Raji (cell line): Measurements from ENCODE around the gene TRMT2A.

Source experiments
- POLR2A ChIP-seq: IDR thresholded peaks from 2 replicates; pipeline ENCODE4 v1.6.1; 2011; ENCODE audit warnings: low read depth, low read length, control low read depth; ENCODE audit not compliant: insufficient read depth

TRMT2A gene

DNA sequence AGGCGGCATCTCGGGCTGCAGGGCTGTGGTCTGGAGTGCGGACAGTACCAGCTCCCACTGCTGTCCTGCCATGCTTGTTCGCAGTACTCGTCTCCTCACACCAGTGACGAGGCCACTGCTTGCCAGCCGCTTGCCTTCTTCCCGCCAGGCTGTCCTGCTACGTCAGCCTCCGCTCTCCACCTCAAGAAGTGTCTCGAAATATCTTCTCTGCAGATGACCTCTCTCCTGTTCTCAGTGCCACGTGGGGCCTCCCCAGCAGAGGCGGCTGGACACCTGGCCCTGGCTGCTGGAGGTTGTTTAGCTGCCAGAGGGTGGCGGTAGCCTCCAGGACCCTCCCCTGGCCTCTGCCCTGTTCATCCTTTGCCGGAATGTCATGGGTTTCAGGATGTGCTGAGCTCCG, 36.9 kb upstream of the TRMT2A start:
- no peak for TF ChIP-seq POLR2A

DNA sequence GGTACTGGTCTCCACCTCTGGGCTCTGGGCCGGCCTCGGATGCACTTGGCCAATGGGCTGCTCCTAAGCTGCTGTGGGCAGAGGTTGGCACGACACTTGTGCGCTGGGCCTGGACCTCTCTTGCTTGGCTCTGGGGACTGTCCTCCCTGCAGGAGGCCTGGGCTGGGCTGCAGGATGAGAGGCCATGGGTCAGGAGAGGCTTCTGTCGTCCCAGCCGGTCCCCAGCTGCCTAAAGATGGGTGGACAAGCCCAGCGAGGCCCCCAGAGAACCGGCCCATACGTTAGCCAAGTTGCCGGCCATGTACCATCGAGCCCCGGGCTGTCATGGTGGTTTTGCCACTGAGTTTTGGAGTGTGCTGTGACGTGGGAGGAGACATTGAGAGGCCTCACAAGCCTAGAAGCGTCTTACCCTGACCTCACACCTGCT, 35.5 kb upstream of the TRMT2A start:
- no peak for TF ChIP-seq POLR2A

DNA sequence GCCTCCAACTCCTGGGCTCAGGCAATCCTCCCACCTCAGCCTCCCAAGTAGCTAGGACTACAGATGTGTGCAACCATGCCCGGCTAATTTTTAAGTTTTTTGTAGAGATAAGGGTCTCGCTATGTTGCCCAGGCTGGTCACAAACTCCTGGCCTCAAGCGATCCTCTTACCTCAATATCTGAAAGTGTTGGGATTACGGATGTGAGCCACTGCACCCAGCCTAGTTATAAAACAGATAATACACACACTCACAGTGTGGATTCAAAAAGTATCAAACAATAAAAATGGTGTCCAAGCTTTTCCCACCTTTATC, 34.2 kb upstream of the TRMT2A start:
- TF ChIP-seq POLR2A = no peak

DNA sequence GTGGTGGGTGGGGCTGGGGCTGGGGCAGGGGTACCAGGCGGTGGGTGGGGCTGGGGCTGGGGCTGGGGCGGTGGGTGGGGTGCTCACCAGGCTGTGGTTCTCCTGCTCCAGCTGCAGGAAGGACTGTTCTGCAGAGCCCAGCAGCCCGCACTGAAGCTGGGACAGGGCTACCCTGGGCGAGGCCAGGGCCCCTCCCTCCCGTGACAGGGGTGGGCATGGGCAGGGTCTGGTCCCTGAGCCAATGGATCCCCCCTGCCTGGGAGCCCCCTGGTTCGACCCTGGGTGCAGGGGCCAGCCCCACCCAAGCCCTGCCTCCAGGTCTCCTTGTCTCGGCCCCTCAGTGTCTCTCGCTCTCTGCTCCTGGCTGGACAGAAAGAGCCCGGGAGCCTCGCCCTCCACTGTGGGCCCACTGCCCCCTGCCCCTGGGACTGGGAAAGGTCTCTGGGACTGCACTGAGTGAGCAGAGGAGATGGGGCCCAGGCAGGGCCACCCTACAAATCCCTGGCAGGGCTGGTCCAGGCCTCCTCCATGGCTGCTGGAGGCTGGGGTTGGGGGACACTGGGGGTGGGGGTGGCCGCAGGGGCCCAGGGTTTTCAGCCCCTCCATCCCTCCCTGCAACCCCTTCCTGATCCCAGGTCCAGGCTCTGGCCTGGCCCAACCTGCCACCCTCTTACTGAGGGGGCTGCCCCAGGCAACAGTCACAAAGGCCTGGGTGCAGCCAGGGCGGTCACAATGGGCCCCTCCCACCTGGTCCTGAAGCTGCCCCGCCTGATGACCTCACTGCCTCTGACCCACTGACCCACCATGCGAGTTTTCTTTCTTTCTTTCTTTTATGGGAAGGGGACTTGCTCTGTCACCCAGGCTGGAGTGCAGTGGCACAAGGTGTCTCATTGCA, 33.6 kb upstream of the TRMT2A start, which contains the start of gene CCDC188:
CCDC188 (minus strand) TSS at position 675 of the 895 bp plus-strand sequence; CDS start at position 606, 69 bp downstream.
- no peak for TF ChIP-seq POLR2A

DNA sequence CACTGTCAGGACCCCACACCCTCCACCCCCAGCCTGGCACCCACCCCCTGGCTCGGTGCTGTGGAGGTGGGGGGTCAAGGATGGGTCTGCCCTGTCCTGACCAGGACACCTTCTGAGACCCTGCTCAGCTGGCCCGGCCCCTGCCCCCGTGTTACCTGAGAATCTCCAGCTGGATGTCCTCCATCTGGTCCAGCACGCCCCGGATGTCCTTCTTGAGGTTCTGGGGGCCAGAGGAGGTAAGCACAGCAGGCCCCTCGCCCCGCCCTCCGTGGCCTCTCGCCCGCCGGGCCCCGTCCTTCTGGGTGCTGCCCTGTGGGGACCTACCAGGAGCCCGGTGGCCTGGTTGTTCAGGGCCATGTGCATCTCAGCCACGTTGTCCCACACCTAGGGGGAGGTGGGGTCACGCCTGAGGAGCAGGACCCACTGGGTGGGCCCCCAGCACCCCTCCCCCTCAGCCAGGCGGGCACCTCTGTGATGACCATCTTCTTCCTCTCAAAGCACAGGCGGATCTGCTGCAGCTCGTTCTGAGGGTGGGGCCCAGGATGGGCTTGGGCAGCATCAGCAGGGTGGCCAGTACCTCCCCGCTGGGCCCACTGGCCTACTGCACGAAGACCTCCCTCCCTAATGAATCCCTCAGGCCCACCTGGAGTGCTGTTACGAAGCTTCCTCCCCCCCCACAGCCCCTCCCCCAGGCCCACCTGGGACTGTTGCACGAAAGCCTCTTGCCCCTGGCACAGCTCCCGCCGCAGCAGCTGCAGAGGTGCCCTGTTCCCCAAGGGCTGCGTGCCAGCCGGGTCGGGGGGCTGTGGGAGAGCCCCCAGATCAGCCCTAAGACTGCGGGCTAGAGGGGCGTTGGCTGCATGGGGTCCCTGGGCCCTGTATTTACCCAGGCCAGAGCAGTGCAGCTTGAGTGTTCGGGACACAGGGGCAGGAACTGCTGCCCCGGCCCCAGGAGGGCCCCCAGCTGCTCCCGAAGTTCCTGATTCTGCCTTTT, 32.5 kb upstream of the TRMT2A start:
- TF ChIP-seq POLR2A = no peak

DNA sequence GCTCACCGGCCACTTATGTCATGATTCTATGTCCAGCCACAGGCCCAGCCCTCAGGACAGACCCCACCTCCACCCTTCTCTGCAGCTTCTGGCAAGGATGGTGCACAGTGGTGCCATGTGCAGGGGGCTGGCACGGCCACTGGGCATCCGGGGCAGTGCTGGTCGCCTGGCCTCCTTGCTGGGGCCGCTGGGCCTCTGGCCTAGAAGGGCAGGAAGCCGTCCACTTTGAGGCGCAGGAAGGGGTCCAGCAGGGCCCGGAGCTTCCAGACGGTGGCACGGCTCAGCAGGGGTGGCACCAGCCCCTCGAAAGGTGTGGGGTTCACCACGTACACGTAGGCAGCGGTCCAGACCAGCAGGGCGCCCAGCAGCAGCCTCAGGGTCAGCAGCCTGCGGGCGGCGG, 31.4 kb upstream of the TRMT2A start:
- TF ChIP-seq POLR2A = no peak

DNA sequence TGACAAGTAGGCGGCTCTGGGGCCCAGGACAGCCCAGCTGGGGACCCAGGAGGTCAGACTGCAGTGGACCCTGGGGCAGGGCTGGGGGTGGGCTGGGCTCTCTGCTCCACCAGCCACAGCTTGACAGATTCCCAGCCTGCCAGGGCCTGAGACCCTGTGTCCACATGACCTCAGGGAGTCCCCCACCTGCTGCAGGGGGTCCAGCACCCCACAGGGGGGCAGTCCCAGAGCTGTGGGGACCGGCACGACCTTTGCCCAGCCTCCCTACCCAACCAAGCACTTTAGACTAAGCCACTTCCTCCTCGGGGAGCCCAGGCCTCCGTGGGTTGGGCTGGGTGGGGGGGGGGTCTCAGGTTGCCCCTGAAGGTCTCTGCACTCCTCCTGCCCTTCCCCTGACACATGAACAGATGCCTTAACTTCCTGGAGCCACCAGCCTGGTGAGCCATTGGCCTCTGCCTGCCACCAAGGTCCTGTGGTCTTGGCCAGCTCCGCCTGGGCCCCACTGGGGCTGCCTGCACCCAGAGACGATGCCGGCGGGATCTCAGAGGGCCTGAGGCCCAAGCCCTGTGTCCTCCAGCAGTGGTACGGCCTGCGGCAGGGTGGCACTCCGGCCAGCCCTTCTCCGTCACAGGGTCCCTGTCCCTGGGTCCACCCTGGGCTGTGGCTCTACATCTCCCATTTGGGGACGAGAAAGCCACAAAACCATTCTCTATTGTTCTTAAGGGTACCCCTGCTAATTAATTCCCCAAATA, 30.4 kb upstream of the TRMT2A start:
- no peak for TF ChIP-seq POLR2A

DNA sequence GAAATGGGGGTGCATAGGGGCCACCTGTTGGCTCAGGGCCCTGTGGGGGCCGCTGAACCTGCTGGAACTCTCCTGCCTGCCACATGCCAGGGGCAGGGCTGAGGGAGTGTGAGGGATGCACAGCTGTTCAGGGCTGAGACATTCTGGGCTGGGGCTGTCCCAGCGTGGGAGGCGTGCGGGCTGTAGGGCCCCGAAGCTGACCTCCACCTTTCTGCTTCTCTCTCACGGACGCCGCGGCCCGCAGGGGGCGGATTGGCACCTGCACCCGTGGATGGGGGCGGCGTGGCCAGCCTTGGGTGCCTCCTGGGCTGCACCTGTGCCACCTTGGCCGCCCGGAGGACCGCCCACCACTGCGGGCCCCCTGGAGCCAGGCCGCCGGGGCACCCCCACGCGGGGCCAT, 29.8 kb upstream of the TRMT2A start:
- TF ChIP-seq POLR2A = no peak

DNA sequence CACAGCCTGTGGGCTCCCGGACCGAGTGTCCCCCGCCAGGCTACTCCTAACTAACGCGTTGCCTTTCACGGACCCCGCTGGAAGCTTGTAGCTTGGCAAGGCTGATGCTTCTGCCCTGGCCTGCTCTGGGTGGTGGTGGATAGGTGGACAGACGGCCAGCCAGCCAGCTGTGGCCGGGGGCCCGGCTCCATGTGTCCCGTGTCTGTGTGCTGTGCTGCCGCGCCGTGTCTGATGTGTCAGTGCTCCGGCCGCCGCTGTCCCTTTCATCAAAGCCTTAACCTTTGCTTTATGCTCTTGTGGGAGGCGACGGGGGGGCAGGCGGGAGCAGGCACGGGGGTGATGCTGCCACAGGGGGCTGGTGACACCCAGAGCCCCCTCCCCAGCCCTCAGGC, 28.8 kb upstream of the TRMT2A start:
- TF ChIP-seq POLR2A = no peak

DNA sequence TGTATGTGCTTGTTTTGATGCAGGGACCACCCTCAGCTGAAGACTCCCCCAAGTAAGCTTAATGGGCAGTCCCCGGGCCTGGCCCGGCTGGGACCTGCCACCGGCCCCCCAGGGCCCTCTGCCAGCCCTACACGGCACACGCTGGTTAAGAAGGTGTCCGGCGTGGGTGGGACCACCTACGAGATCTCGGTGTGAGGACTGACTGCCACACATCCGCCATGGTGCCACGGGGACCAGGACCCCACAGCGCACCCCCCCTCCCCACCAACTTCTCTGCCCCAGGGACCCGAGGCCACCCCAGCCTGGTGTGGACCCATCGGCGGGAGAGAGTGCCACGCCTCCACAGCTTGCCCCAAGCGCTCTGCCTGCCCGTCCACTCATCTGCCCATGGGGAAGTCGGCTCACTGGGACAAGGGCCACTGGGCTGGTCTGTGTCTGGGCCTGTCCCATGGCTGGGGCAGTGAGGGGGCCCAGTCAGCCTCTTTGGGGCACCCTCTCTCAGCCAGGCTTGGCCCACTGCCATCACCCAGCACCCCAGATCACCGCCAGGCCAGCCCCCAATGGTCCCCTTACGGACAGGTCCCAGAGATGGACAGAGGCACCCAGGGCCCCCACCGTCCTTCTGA, 28.3 kb upstream of the TRMT2A start:
- no peak for TF ChIP-seq POLR2A

DNA sequence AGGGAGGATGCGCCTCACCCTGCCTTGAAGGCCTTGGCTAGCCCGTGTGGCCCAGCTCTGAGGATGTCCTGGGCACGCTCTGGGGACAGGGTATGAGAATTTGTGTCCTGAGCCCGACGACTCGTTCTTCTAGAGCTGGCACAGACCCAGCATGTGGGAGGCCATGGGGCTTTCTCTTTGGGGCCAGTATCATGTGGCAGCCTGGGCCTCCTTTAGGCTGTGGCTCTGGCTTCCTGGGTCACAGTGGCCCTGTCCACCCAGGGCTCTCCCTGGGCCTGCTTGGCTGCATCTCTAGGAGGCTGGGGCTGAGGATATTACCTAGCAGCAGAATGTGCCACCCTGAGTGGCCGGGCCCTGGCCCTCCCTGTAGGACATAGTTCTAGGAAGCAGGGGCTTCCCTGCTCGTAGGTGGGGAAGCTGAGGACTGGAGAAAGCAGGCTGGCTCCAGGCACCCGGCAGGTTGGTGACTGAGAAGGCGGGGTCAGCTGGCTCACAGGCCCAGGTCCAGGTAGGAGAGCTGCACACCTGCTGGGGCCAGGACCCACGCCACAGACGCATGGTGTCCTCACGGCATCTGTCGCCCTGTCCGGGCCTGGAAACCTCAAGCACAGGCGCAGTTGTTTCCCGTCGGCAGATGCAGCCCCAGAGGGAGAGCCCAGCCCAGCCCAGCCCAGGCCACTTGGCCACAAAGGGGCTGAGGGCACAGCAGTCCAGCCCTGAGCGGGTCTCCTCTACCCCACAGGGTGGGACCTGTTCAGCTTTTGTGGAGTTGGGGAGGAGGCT, 27.0 kb upstream of the TRMT2A start:
- no peak for TF ChIP-seq POLR2A

DNA sequence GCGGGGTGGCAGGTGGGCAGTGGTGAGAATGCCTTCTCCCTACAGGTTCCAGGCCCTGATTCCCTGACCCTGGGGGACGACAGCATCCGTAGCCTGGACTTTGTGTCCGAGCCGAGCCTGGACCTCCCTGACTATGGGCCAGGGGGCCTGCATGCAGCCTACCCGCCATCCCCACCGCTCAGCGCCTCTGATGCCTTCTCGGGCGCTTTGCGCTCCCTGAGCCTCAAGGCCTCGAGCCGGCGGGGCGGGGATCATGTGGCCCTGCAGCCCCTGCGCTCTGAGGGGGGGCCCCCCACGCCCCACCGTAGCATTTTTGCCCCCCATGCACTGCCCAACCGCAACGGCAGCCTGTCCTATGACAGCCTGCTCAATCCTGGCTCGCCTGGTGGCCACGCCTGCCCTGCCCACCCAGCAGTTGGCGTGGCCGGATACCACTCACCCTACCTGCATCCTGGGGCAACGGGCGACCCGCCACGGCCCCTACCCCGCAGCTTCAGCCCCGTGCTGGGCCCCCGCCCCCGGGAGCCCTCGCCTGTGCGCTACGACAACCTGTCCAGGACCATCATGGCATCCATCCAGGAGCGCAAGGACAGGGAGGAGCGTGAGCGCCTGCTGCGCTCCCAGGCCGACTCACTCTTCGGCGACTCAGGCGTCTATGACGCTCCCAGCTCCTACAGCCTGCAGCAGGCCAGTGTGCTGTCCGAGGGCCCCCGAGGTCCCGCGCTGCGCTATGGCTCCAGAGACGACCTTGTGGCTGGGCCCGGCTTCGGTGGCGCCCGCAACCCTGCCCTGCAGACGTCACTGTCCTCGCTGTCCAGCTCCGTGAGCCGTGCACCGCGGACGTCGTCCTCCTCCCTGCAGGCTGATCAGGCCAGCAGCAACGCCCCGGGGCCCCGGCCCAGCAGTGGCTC, 25.9 kb upstream of the TRMT2A start:
- TF ChIP-seq POLR2A = no peak
